ENCODE measurements around the gene VTI1A. TPM values are rescaled to one million over a fixed set of nuclear protein-coding genes. Genes with fewer than 3 reads are reported as not detected.

The VTI1A gene
- polyA plus RNA-seq, 1 experiment = 20.4 TPM

DNA sequence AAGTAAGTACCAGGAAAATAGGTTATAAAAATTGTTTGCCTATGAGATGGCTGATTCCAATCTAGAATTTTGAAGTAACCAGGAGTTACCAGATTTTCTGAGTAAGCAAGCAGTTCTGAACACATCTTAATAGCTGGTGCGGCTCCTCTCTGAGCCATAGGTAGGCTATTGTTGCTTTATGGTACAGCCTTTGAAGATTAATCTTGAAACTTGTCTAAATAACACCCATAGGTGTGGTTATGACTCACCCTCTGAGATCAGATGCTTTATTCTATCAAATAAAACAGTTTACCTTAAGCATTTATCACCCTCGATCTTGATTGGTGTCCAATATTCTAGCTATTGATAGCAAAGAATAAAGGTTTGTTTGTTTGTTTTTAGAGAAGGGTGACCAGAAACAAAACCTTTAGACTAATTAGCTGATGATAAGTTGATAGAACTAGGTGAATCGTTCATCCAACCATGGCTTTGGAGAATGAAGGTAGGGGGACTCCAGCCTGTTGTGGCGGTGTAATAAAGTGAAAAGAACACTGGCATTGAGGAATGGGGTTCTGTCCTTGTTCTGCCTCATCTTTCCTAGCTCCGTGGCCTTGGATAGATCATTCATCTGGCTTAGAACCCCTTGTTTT lies 72.2 kb downstream of the VTI1A start:
- Histone ChIP-seq H3K9me3 (ENCODE audit: control insufficient read depth, insufficient read depth, low read length) (no peaks in the 10 kb centered on the region), H3K27me3 (ENCODE audit: control insufficient read depth, insufficient read depth, low read length) (no peaks in the 10 kb centered on the region), H3K27ac (ENCODE audit: low read depth, low read length) (no peak overlapping the region), H3K4me3 (ENCODE audit: low read depth, low read length) (no peak overlapping the region)
- no peak for DNase-seq (ENCODE audit: low read depth, low spot score)
- TF ChIP-seq, protein P1, sequence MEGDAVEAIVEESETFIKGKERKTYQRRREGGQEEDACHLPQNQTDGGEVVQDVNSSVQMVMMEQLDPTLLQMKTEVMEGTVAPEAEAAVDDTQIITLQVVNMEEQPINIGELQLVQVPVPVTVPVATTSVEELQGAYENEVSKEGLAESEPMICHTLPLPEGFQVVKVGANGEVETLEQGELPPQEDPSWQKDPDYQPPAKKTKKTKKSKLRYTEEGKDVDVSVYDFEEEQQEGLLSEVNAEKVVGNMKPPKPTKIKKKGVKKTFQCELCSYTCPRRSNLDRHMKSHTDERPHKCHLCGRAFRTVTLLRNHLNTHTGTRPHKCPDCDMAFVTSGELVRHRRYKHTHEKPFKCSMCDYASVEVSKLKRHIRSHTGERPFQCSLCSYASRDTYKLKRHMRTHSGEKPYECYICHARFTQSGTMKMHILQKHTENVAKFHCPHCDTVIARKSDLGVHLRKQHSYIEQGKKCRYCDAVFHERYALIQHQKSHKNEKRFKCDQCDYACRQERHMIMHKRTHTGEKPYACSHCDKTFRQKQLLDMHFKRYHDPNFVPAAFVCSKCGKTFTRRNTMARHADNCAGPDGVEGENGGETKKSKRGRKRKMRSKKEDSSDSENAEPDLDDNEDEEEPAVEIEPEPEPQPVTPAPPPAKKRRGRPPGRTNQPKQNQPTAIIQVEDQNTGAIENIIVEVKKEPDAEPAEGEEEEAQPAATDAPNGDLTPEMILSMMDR (IDR thresholded peaks at IDR 0.05; ENCODE audit: low read depth, low read length) = no peak
- POLR2A ChIA-PET = no interaction called here
- CTCF ChIA-PET = no interaction called here

DNA sequence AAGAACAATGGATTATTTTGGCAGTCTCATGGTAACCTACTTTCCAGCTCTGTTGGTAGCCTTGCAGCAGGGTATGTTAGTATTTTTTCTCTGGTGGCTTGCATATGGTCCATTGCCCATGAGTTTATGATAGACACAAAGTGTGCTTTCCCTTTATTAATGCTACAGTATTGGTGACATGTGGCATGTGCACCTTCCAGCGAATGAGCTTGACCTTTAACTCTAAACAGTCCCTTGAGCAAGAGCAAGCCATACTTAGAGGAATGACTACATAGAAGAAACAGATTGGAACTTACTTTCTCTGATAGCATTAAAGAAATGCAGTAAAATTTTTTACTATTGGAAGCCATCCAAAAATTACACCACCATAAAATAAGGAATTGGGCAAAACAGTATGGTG lies 73.9 kb downstream of the VTI1A start:
- TF ChIP-seq, protein P1 (IDR thresholded peaks at IDR 0.05; ENCODE audit: low read depth, low read length) = no peak
- CTCF ChIA-PET = interaction anchor here (1.4 kb wide), 1 partner anchor 44 kb away, joined by 4 read pairs; no protein-coding TSS in a partner anchor
- Histone ChIP-seq H3K27ac (ENCODE audit: low read depth, low read length) (no peak overlapping the region), H3K9me3 (ENCODE audit: control insufficient read depth, insufficient read depth, low read length) (no peaks in the 10 kb centered on the region), H3K4me3 (ENCODE audit: low read depth, low read length) (no peak overlapping the region), H3K27me3 (ENCODE audit: control insufficient read depth, insufficient read depth, low read length) (no peaks in the 10 kb centered on the region)
- POLR2A ChIA-PET = no interaction called here
- no peak for DNase-seq (ENCODE audit: low read depth, low spot score)

DNA sequence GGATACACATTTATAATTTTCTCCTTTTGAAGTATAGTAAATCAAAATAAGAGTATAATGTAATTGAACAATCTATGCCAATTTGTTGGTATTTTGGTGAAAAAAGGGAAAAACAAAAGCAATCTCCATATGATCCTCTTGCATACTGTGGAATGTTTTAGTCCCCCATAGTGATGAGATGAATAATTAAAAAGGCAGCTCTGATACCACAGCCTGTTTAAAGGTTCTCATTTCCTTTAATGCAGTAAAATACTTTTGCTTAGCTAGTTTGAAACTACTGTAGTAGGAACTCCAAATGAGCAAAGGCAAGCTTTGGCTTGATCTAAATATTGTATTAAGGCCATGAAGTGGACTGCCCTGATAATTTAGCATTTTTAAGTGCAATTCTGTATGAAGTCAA lies 77.6 kb downstream of the VTI1A start:
- no peak overlapping the region for H3K4me3 ChIP-seq (ENCODE audit: low read depth, low read length)
- no peak for DNase-seq (ENCODE audit: low read depth, low spot score)
- ChIA-PET CTCF (interaction anchor here (0.6 to 2.9 kb wide), 3 partner anchors 52 to 1039 kb away, joined by 3 to 9 read pairs (median 4); no protein-coding TSS in a partner anchor), POLR2A (no interaction called here)
- H3K9me3 ChIP-seq (ENCODE audit: control insufficient read depth, insufficient read depth, low read length) = no peaks in the 10 kb centered on the region
- no peaks in the 10 kb centered on the region for H3K27me3 ChIP-seq (ENCODE audit: control insufficient read depth, insufficient read depth, low read length)
- TF ChIP-seq, protein P1 (IDR thresholded peaks at IDR 0.05; ENCODE audit: low read depth, low read length) = no peak
- H3K27ac ChIP-seq (ENCODE audit: low read depth, low read length) = no peak overlapping the region

DNA sequence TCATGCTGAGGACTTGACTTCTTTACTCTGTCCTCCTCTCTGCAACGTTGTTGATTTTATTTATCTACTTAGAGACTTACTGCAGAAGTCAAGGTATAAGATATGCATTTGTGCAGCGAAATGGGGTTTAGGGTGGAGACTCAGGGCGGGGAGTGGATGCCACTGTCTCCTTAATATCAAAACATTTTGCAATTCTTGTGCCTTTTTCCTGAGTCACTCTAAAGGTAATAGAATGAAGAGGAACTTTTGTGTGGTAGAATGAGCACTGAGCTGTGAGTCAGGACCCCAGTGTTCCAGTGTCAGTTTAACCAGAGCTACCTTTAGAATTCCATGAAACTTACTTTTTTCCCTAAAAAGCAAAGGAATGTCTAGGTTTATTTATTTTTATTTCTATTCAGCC lies 78.2 kb downstream of the VTI1A start:
- CTCF ChIA-PET = interaction anchor here (0.6 to 3.3 kb wide), 4 partner anchors 53 to 1038 kb away, joined by 3 to 21 read pairs (median 6); no protein-coding TSS in a partner anchor
- POLR2A ChIA-PET = no interaction called here
- TF ChIP-seq, protein P1 (IDR thresholded peaks at IDR 0.05; ENCODE audit: low read depth, low read length) = no peak

DNA sequence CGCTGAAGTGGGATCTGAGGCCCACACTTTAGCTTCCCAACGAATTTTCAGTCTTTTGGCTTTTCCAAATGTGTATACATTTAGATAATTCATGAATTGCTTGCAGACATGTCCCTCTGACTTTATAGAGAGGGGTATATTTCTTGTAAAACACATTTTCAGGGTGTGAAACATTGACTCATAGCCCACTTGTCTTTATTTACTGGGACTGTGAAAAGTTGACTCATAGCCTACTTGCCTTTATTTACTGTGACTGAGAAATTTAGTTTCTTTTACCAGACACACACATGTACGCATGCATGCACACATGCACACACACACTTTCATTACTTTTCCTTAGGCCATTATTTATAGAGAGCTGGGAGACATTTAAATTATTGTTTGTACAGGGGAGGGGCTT lies 79.1 kb downstream of the VTI1A start:
- no peaks in the 10 kb centered on the region; the same call in 1 of the 2 replicates for H3K9me3 ChIP-seq (ENCODE audit: control insufficient read depth, insufficient read depth, low read length)
- CTCF ChIA-PET = interaction anchor here (0.5 to 3.3 kb wide), 7 partner anchors 38 to 859 kb away, joined by 3 to 21 read pairs (median 6); no protein-coding TSS in a partner anchor
- no peak overlapping the region for H3K4me3 ChIP-seq (ENCODE audit: low read depth, low read length)
- TF ChIP-seq, protein P1 (IDR thresholded peaks at IDR 0.05; ENCODE audit: low read depth, low read length) = no peak
- H3K27ac ChIP-seq (ENCODE audit: low read depth, low read length) = no peak overlapping the region
- DNase-seq (ENCODE audit: low read depth, low spot score) = no peak
- H3K27me3 ChIP-seq (ENCODE audit: control insufficient read depth, insufficient read depth, low read length) = no peaks in the 10 kb centered on the region
- POLR2A ChIA-PET = no interaction called here

More for the DNA sequence above, 78.2 kb downstream of the VTI1A start:
- Histone ChIP-seq H3K9me3 (ENCODE audit: control insufficient read depth, insufficient read depth, low read length) (no peaks in the 10 kb centered on the region), H3K4me3 (ENCODE audit: low read depth, low read length) (no peak overlapping the region), H3K27ac (ENCODE audit: low read depth, low read length) (no peak overlapping the region), H3K27me3 (ENCODE audit: control insufficient read depth, insufficient read depth, low read length) (no peaks in the 10 kb centered on the region)
- no peak for DNase-seq (ENCODE audit: low read depth, low spot score)
